SK-N-SH treated with all-trans-retinoic acid at 6 μM for 48 hours (cell line): ENCODE measurements around the gene LRRC51.

Experiments
- BACH2 ChIP-seq: fragments of 250-450 bp; sonication (Bioruptor Pico); IDR thresholded peaks from 2 replicates; pipeline ENCODE4 v1.9.0; 2021; ENCODE audit warnings: mild to moderate bottlenecking, borderline replicate concordance
- CREB5 ChIP-seq: fragments of 250-450 bp; sonication (Bioruptor Pico); IDR thresholded peaks from 2 replicates; pipeline ENCODE4 v1.5.1; 2020; ENCODE audit warnings: low read depth, mild to moderate bottlenecking, moderate library complexity
- ESRRG ChIP-seq: fragments of 250-450 bp; sonication (Bioruptor Pico); IDR thresholded peaks from 2 replicates; pipeline ENCODE4 v1.6.1; 2021; ENCODE audit warnings: mild to moderate bottlenecking
- GLIS3 ChIP-seq: fragments of 250-450 bp; sonication (Bioruptor Pico); IDR thresholded peaks from 2 replicates; pipeline ENCODE4 v1.5.0; 2020; ENCODE audit warnings: mild to moderate bottlenecking, moderate library complexity
- OSR1 ChIP-seq: fragments of 250-450 bp; sonication (Bioruptor Pico); IDR thresholded peaks from 2 replicates; pipeline ENCODE4 v1.8.0; 2022; ENCODE audit warnings: moderate library complexity, mild to moderate bottlenecking, inconsistent platforms
- PATZ1 ChIP-seq: fragments of 250-450 bp; sonication (Bioruptor Pico); IDR thresholded peaks from 2 replicates; pipeline ENCODE4 v1.8.0; 2020; ENCODE audit warnings: mild to moderate bottlenecking, moderate library complexity, borderline replicate concordance
- PPARA ChIP-seq: fragments of 250-450 bp; sonication (Bioruptor Pico); IDR thresholded peaks from 2 replicates; pipeline ENCODE4 v1.5.0; 2020; ENCODE audit warnings: mild to moderate bottlenecking, borderline replicate concordance
- RARB ChIP-seq: fragments of 250-450 bp; sonication (Bioruptor Pico); IDR thresholded peaks from 2 replicates; pipeline ENCODE4 v1.8.0; 2021; ENCODE audit warnings: mild to moderate bottlenecking, moderate library complexity
- TCF4 ChIP-seq: fragments of 250-450 bp; sonication (Bioruptor Pico); IDR thresholded peaks from 2 replicates; pipeline ENCODE4 v1.8.0; 2021; ENCODE audit warnings: mild to moderate bottlenecking, moderate library complexity, borderline replicate concordance
- TOX ChIP-seq: fragments of 250-450 bp; sonication (Bioruptor Pico); IDR thresholded peaks from 2 replicates; pipeline ENCODE4 v1.8.0; 2021; ENCODE audit warnings: mild to moderate bottlenecking, moderate library complexity, borderline replicate concordance
- ZC3H10 ChIP-seq: fragments of 250-450 bp; sonication (Bioruptor Pico); IDR thresholded peaks from 2 replicates; pipeline ENCODE4 v1.5.1; 2021; ENCODE audit warnings: mild to moderate bottlenecking, moderate library complexity
- ZFP3 ChIP-seq: fragments of 250-450 bp; sonication (Bioruptor Pico); IDR thresholded peaks from 2 replicates; pipeline ENCODE4 v1.5.0; 2020; ENCODE audit warnings: mild to moderate bottlenecking, moderate library complexity
- ZFP30 ChIP-seq: fragments of 450-650 bp; formaldehyde crosslinking; IDR thresholded peaks from 2 replicates; pipeline ENCODE4 v1.5.0; 2022; ENCODE audit warnings: mild to moderate bottlenecking, moderate library complexity

GRCh38 chr11:72102162-72102561 is 21.5 kb downstream of the LRRC51 start:
- TF ChIP-seq OSR1 (no peak), BACH2 (CRISPR knock-in tag) (no peak), TOX (no peak), RARB (CRISPR knock-in tag) (no peak), PATZ1 (CRISPR knock-in tag) (no peak), CREB5 (CRISPR knock-in tag) (no peak), TCF4 (CRISPR knock-in tag) (no peak), ZFP3 (no peak), ESRRG (CRISPR knock-in tag) (no peak), GLIS3 (CRISPR knock-in tag) (no peak), PPARA (CRISPR knock-in tag) (no peak), ZC3H10 (CRISPR knock-in tag) (no peak), ZFP30 (no peak)
